Keratinocyte (primary cell): ENCODE data around the gene WRAP73.

ENCODE experiments used
- CTCF ChIP-seq, 3 experiments: IDR thresholded peaks in 1 of 3; conservative IDR thresholded peaks in 1 of 3; optimal IDR thresholded peaks in 1 of 3; 2 replicates in 2 of 3; 3 replicates in 1 of 3; pipeline versions ENCODE3 to v1.5.1; 2011; ENCODE audit warnings: low read length in 3 of 3, mild to moderate bottlenecking in 3 of 3, moderate library complexity in 2 of 3, control low read depth in 1 of 3, inconsistent platforms in 1 of 3; ENCODE audit not compliant: insufficient read depth in 2 of 3; ENCODE audit errors: extremely low read depth in 1 of 3
- EZH2 ChIP-seq: IDR thresholded peaks from one replicate; pipeline ENCODE4 v1.6.1; 2012; ENCODE audit warnings: inconsistent platforms, mild to moderate bottlenecking, low read length, moderate library complexity

- TF ChIP-seq CTCF (optimal IDR thresholded peaks at IDR 0.05 in 1 of 3, IDR thresholded peaks at IDR 0.05 in 1 of 3, conservative IDR thresholded peaks at IDR 0.05 in 1 of 3; ENCODE audit: extremely low read depth in 1 of 3, insufficient read depth in 2 of 3, low read length in 3 of 3) = no peak
- TF ChIP-seq EZH2 = no peak
Measured at GRCh38 chr1:3657096-3657475, 7.2 kb upstream of the WRAP73 start.
